Measurements from ENCODE around the gene COPE. TPM values are rescaled to one million over a fixed set of nuclear protein-coding genes. Genes with fewer than 3 reads are reported as not detected.

The COPE gene
- total RNA-seq, 1 donor from 2014 or later: 194 TPM

- Mint-ChIP-seq H3K9me3 (no peaks in the 10 kb centered on the region), H3K4me1 (peaks cover 8% of the 10 kb centered on the region), H3K27me3 (ENCODE audit: low read depth) (peaks cover 6% of the 10 kb centered on the region), H3K4me3 (no peak overlapping the region), H3K36me3 (ENCODE audit: low read depth) (no peaks in the 10 kb centered on the region), H3K27ac (ENCODE audit: unreplicated experiment) (no peak overlapping the region)
- no peak for DNase-seq (ENCODE audit: low read depth, low spot score)
- TF ChIP-seq CTCF (conservative IDR thresholded peaks at IDR 0.05): no peak
Measured at GRCh38 chr19:18899624-18900560, 19.3 kb downstream of the COPE start.

GRCh38 chr19:18898607-18899408 is 20.4 kb downstream of the COPE start:
- no peak overlapping the region for H3K27ac Mint-ChIP-seq (ENCODE audit: unreplicated experiment)
- H3K4me1 Mint-ChIP-seq: peaks cover 12% of the 10 kb centered on the region
- no peak for TF ChIP-seq CTCF (conservative IDR thresholded peaks at IDR 0.05)
- H3K9me3 Mint-ChIP-seq: no peaks in the 10 kb centered on the region
- peak overlapping the region; percentile 49 for H3K4me3 Mint-ChIP-seq
- no peaks in the 10 kb centered on the region for H3K36me3 Mint-ChIP-seq (ENCODE audit: low read depth)
- peaks cover 6% of the 10 kb centered on the region for H3K27me3 Mint-ChIP-seq (ENCODE audit: low read depth)
- DNase-seq (ENCODE audit: low read depth, low spot score): no peak

GRCh38 chr19:18898081-18898606 is 21.0 kb downstream of the COPE start:
- Mint-ChIP-seq H3K36me3 (ENCODE audit: low read depth) (no peaks in the 10 kb centered on the region), H3K4me1 (peaks cover 12% of the 10 kb centered on the region), H3K27me3 (ENCODE audit: low read depth) (peaks cover 6% of the 10 kb centered on the region), H3K9me3 (no peaks in the 10 kb centered on the region), H3K4me3 (peak overlapping the region; percentile 90), H3K27ac (ENCODE audit: unreplicated experiment) (no peak overlapping the region)
- TF ChIP-seq CTCF (conservative IDR thresholded peaks at IDR 0.05): no peak
- DNase-seq (ENCODE audit: low read depth, low spot score): no peak

GRCh38 chr19:18897094-18898029 is 21.8 kb downstream of the COPE start:
- Mint-ChIP-seq H3K4me3 (peak overlapping the region; percentile 90), H3K4me1 (peaks cover 12% of the 10 kb centered on the region), H3K27me3 (ENCODE audit: low read depth) (peaks cover 6% of the 10 kb centered on the region), H3K27ac (ENCODE audit: unreplicated experiment) (peak overlapping the region; percentile 84), H3K9me3 (no peaks in the 10 kb centered on the region), H3K36me3 (ENCODE audit: low read depth) (no peaks in the 10 kb centered on the region)
- TF ChIP-seq CTCF (conservative IDR thresholded peaks at IDR 0.05): no peak
- DNase-seq (ENCODE audit: low read depth, low spot score): no peak

Data from neural crest cell (in vitro differentiated cells).